ENCODE data around the gene SMAD7.

GRCh38 chr18:48933578-48934414 is 17.0 kb downstream of the SMAD7 start:
- TF ChIP-seq GATA3 (IDR thresholded peaks at IDR 0.05; ENCODE audit: low read depth, low read length) (no peak), GATA2 (IDR thresholded peaks at IDR 0.05; ENCODE audit: low read depth, low read length) (no peak)
